K562 (cell line): ENCODE results near the gene LIAS. TPM values are rescaled to one million over a fixed set of nuclear protein-coding genes. Genes with fewer than 3 reads are reported as not detected.

Experiments used
- CEBPB ChIP-seq: fragments of 450-650 bp; IDR thresholded peaks from 2 replicates; pipeline ENCODE4 v1.6.1; 2016; ENCODE audit warnings: missing genetic modification characterization, missing compliant biosample characterization
- CSDE1 ChIP-seq, 2 experiments: fragments of 450-650 bp; IDR thresholded peaks; 2 replicates each; pipeline ENCODE4 v1.6.1; 2016; ENCODE audit warnings: mild to moderate bottlenecking in 1 of 2
- E2F3 ChIP-seq: fragments of 250-450 bp; sonication (Bioruptor Pico); IDR thresholded peaks from 2 replicates; pipeline ENCODE4 v1.4.0; 2020; ENCODE audit warnings: mild to moderate bottlenecking
- ERF ChIP-seq: fragments of 450-650 bp; formaldehyde crosslinking; IDR thresholded peaks from 2 replicates; pipeline ENCODE4 v1.4.0; 2020; ENCODE audit warnings: mild to moderate bottlenecking, mixed read lengths
- MAFG ChIP-seq: fragments of 450-650 bp; conservative IDR thresholded peaks from 2 replicates; pipeline ENCODE4 v1.6.1; 2016; ENCODE audit warnings: missing genetic modification characterization, missing compliant biosample characterization
- MECOM ChIP-seq: fragments of 250-450 bp; sonication (Bioruptor Pico); IDR thresholded peaks from 2 replicates; pipeline ENCODE4 v1.8.0; 2022; ENCODE audit warnings: inconsistent platforms
- NEUROD1 ChIP-seq: fragments of 150-350 bp; IDR thresholded peaks from 2 replicates; pipeline ENCODE4 v1.6.1; 2014; ENCODE audit warnings: borderline replicate concordance, low read length, low read depth; ENCODE audit not compliant: partially characterized antibody
- NFRKB ChIP-seq: fragments of 450-650 bp; IDR thresholded peaks from 2 replicates; pipeline ENCODE4 v1.6.1; 2016; ENCODE audit warnings: low read depth
- PYGO2 ChIP-seq: fragments of 450-650 bp; IDR thresholded peaks from 2 replicates; pipeline ENCODE4 v1.6.1; 2016; ENCODE audit warnings: mild to moderate bottlenecking, missing genetic modification characterization, moderate library complexity, missing compliant biosample characterization
- SMARCE1 ChIP-seq: fragments of 450-650 bp; IDR thresholded peaks from 2 replicates; pipeline ENCODE4 v1.7.1; 2016; ENCODE audit warnings: mild to moderate bottlenecking
- SOX6 ChIP-seq: fragments of 450-650 bp; IDR thresholded peaks from 2 replicates; pipeline ENCODE4 v1.6.1; 2014; ENCODE audit warnings: mild to moderate bottlenecking
- TAF1 ChIP-seq: IDR thresholded peaks from 2 replicates; pipeline ENCODE4 v1.6.1; 2011; ENCODE audit warnings: mild to moderate bottlenecking, low read length, moderate library complexity; ENCODE audit not compliant: insufficient read depth, control insufficient read depth, severe bottlenecking; ENCODE audit errors: extremely low read depth
- ZNF232 ChIP-seq: sonication (generic); formaldehyde crosslinking; IDR thresholded peaks from 2 replicates; pipeline ENCODE4 v1.8.0; 2022; ENCODE audit warnings: mild to moderate bottlenecking, missing genetic modification reagents
- ZNF766 ChIP-seq: fragments of 200-800 bp; sonication (Bioruptor generic); conservative IDR thresholded peaks from 2 replicates; pipeline ENCODE4 v1.6.1; 2016; ENCODE audit warnings: missing genetic modification characterization, missing compliant biosample characterization
- polyA plus RNA-seq, 8 experiments: library from polyadenylated mRNA; depleted of rRNA in 4 of 8; stranded (reverse) in 5 of 8; unstranded in 3 of 8; fragments of >200 nt; fragmentation: Nextera tagmentation in 2 of 8; fragmentation: Illumina TruSeq in 1 of 8; extraction: Ambion mirVana in 2 of 8; extraction: Trizol in 1 of 8; gene quantifications; 2 replicates each; pipeline versions ENCODE4 v1.2.1 to v1.2.3, GENCODE V29; 2011 to 2014; ENCODE audit warnings: inconsistent platforms in 1 of 8, missing spikeins in 1 of 8
- total RNA-seq, 7 experiments: library from RNA; depleted of rRNA in 6 of 7; stranded (reverse); fragments of >200 nt in 6 of 7; fragmentation: Illumina TruSeq in 2 of 7; extraction: Trizol in 2 of 7; gene quantifications; 2 replicates each; pipeline versions ENCODE4 v1.2.1 to v1.2.3, GENCODE V29; 2011 to 2021; ENCODE audit warnings: low replicate concordance in 1 of 7
- TF ChIP-seq, protein P1 (sequence below): fragments of 250-450 bp; sonication (Bioruptor Pico); IDR thresholded peaks from 2 replicates; pipeline ENCODE4 v1.6.1; 2021; ENCODE audit warnings: mild to moderate bottlenecking
- TF ChIP-seq, protein P2 (sequence below): fragments of 150-350 bp; conservative IDR thresholded peaks from 2 replicates; pipeline ENCODE4 v1.6.1; 2014; ENCODE audit warnings: low read length
- TF ChIP-seq, protein P3 (sequence below): sonication (generic); formaldehyde crosslinking; IDR thresholded peaks from 2 replicates; pipeline ENCODE4 v1.5.0; 2020; ENCODE audit warnings: missing genetic modification reagents
- TF ChIP-seq, protein P4 (sequence below): fragments of 250-450 bp; sonication (Bioruptor Pico); IDR thresholded peaks from 2 replicates; pipeline ENCODE4 v1.5.0; 2022; ENCODE audit warnings: mild to moderate bottlenecking
- TF ChIP-seq, protein P5 (sequence below): sonication (generic); formaldehyde crosslinking; IDR thresholded peaks from 2 replicates; pipeline ENCODE4 v1.8.0; 2022; ENCODE audit warnings: missing genetic modification reagents, mild to moderate bottlenecking, moderate library complexity, borderline replicate concordance
- TF ChIP-seq, protein P6 (sequence below): sonication (generic); IDR thresholded peaks from 2 replicates; pipeline ENCODE4 v1.6.1; 2016

The LIAS gene
- total and polyA plus RNA-seq, 9 of the 15 experiments (the other 6 are each of a cell fraction or from before 2014, with no cell fraction given) = 21.9 to 57.1 (median 42.1) TPM

DNA sequence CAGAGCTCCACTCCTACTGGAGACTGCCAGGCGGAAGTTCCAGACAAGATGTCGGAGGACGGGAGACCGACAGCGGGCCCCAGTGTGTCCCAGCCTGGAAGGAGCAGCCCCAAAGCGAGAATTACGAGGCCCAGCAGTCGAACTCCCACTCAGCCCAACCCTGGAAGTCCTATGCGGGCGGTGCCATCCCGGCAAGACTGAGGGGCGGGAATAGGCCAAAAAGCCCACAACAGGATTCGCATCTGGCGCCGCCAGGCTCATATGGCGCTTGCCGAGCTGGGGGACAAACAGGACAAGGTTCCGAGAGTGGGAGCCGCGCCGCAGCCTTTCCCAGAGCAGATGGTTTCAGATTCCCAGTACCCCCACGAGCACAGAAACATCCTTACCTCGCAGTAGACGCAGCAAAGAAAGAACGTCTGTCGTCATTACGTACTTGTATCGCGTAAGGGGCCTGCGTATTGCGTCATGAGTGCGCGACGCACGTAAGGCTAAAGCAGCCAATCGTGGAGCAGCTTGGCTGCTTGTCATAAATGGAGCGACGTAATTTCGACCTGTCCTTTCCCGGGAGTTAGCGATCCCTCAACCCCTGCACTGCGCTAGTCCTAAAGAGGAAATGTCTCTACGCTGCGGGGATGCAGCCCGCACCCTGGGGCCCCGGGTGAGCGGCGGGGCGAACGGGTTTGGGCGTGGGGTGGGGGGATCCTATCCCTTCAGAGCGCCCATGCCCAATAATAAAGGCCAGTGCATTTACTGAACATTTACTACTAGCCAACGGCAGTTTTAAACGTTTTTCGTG, at the start of gene LIAS, which contains the start of gene RPL9 (continued):
- TF ChIP-seq, protein P1, sequence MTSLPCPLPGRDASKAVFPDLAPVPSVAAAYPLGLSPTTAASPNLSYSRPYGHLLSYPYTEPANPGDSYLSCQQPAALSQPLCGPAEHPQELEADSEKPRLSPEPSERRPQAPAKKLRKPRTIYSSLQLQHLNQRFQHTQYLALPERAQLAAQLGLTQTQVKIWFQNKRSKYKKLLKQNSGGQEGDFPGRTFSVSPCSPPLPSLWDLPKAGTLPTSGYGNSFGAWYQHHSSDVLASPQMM = no peak
- TF ChIP-seq E2F3 (CRISPR knock-in tag) (0 out of 2 replicates have a peak, but pooled peaks have one; percentile 15), SOX6 (peak; percentile 28; the same call in 1 of the 2 replicates), NFRKB (peak; percentile 94), MAFG (tag) (no peak), PYGO2 (tag) (no peak), SMARCE1 (no peak), NEUROD1 (peak; percentile 58), ZNF766 (peak; percentile 66; the same call in 1 of the 2 replicates), ZNF232 (CRISPR knock-in tag) (no peak), TAF1 (peak; percentile 95), CSDE1 (IDR thresholded peaks at IDR 0.05) (peak in 1 of 2 experiments; percentile 97; a peak in 2 of 4 replicates), ERF (CRISPR knock-in tag) (peak; percentile 37; the same call in 1 of the 2 replicates), MECOM (CRISPR knock-in tag) (no peak), CEBPB (tag) (peak; percentile 99)
- TF ChIP-seq, protein P2, sequence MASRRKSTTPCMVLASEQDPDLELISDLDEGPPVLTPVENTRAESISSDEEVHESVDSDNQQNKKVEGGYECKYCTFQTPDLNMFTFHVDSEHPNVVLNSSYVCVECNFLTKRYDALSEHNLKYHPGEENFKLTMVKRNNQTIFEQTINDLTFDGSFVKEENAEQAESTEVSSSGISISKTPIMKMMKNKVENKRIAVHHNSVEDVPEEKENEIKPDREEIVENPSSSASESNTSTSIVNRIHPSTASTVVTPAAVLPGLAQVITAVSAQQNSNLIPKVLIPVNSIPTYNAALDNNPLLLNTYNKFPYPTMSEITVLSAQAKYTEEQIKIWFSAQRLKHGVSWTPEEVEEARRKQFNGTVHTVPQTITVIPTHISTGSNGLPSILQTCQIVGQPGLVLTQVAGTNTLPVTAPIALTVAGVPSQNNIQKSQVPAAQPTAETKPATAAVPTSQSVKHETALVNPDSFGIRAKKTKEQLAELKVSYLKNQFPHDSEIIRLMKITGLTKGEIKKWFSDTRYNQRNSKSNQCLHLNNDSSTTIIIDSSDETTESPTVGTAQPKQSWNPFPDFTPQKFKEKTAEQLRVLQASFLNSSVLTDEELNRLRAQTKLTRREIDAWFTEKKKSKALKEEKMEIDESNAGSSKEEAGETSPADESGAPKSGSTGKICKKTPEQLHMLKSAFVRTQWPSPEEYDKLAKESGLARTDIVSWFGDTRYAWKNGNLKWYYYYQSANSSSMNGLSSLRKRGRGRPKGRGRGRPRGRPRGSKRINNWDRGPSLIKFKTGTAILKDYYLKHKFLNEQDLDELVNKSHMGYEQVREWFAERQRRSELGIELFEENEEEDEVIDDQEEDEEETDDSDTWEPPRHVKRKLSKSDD = no peak
- TF ChIP-seq, protein P3, sequence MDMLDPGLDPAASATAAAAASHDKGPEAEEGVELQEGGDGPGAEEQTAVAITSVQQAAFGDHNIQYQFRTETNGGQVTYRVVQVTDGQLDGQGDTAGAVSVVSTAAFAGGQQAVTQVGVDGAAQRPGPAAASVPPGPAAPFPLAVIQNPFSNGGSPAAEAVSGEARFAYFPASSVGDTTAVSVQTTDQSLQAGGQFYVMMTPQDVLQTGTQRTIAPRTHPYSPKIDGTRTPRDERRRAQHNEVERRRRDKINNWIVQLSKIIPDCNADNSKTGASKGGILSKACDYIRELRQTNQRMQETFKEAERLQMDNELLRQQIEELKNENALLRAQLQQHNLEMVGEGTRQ (CRISPR knock-in tag) = no peak
- TF ChIP-seq, protein P4, sequence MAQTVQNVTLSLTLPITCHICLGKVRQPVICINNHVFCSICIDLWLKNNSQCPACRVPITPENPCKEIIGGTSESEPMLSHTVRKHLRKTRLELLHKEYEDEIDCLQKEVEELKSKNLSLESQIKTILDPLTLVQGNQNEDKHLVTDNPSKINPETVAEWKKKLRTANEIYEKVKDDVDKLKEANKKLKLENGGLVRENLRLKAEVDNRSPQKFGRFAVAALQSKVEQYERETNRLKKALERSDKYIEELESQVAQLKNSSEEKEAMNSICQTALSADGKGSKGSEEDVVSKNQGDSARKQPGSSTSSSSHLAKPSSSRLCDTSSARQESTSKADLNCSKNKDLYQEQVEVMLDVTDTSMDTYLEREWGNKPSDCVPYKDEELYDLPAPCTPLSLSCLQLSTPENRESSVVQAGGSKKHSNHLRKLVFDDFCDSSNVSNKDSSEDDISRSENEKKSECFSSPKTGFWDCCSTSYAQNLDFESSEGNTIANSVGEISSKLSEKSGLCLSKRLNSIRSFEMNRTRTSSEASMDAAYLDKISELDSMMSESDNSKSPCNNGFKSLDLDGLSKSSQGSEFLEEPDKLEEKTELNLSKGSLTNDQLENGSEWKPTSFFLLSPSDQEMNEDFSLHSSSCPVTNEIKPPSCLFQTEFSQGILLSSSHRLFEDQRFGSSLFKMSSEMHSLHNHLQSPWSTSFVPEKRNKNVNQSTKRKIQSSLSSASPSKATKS (CRISPR knock-in tag) = 0 out of 2 replicates have a peak, but pooled peaks have one; percentile 58
- TF ChIP-seq, protein P5, sequence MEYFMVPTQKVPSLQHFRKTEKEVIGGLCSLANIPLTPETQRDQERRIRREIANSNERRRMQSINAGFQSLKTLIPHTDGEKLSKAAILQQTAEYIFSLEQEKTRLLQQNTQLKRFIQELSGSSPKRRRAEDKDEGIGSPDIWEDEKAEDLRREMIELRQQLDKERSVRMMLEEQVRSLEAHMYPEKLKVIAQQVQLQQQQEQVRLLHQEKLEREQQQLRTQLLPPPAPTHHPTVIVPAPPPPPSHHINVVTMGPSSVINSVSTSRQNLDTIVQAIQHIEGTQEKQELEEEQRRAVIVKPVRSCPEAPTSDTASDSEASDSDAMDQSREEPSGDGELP (CRISPR knock-in tag) = peak; percentile 58; the same call in 1 of the 2 replicates
- TF ChIP-seq, protein P6, sequence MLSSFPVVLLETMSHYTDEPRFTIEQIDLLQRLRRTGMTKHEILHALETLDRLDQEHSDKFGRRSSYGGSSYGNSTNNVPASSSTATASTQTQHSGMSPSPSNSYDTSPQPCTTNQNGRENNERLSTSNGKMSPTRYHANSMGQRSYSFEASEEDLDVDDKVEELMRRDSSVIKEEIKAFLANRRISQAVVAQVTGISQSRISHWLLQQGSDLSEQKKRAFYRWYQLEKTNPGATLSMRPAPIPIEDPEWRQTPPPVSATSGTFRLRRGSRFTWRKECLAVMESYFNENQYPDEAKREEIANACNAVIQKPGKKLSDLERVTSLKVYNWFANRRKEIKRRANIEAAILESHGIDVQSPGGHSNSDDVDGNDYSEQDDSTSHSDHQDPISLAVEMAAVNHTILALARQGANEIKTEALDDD = peak; percentile 19; the same call in 1 of the 2 replicates
